SK-N-SH (cell line): ENCODE results near the gene DTX3. TPM values are rescaled to one million over a fixed set of nuclear protein-coding genes. Genes with fewer than 3 reads are reported as not detected.
"Not testable (repeated sequence)": the region's sequence is repeated elsewhere in the genome, so short reads cannot be mapped to it uniquely, and the experiment has no call there.

Experiments
- CTCF ChIA-PET: fragments of 300-600, 350-600 bp; formaldehyde crosslinking; extraction: SDS; loops from one replicate; lab custom pipeline; 2021; lab: Yijun Ruan, JAX
- POLR2A ChIA-PET: fragments of 350-600 bp; sonication (Branson Sonifier 250); formaldehyde crosslinking; extraction: SDS; loops from one replicate; lab custom pipeline; 2020; ENCODE audit warnings: antibody characterized with exemption, inconsistent platforms; lab: Yijun Ruan, JAX
- DNase-seq: peaks from one replicate; pipeline ENCODE4 v3.0.0; 2012
- H2AFZ ChIP-seq: fragments of 200-600 bp; sonication (generic); 2 replicates; pipeline ENCODE4 v1.8.1; 2016; ENCODE audit warnings: antibody characterized with exemption, mild to moderate bottlenecking, low read depth
- H3F3A ChIP-seq: fragments of 200-600 bp; sonication (generic); replicated peaks from 2 replicates; pipeline ENCODE3; 2016; ENCODE audit warnings: antibody characterized with exemption, mild to moderate bottlenecking; ENCODE audit not compliant: insufficient read depth
- H3K27ac ChIP-seq, 2 experiments: fragments of 200-500 bp in 1 of 2; fragments of 200-600 bp in 1 of 2; sonication (Bioruptor generic) in 1 of 2; sonication (generic), shearing (Covaris generic) in 1 of 2; 2 replicates each; pipeline versions ENCODE4 v1.5.1 to v1.6.1; 2014 to 2016; ENCODE audit warnings: low read depth in 2 of 2, inconsistent platforms in 1 of 2, low read length in 1 of 2, mild to moderate bottlenecking in 1 of 2, mixed read lengths in 1 of 2
- H3K27me3 ChIP-seq: fragments of 200-600 bp; sonication (generic), shearing (Covaris generic); 2 replicates; pipeline ENCODE4 v1.6.1; 2016; ENCODE audit warnings: mixed run types; ENCODE audit not compliant: insufficient read depth
- H3K36me3 ChIP-seq, 2 experiments: fragments of 200-500 bp in 1 of 2; fragments of 200-600 bp in 1 of 2; sonication (Bioruptor generic) in 1 of 2; sonication (generic) in 1 of 2; replicated peaks in 1 of 2; 2 replicates each; pipeline versions ENCODE3 to v1.5.1; 2014 to 2016; ENCODE audit warnings: low read length in 1 of 2, mild to moderate bottlenecking in 1 of 2; ENCODE audit not compliant: insufficient read depth in 2 of 2, control insufficient read depth in 1 of 2
- H3K4me1 ChIP-seq, 2 experiments: fragments of 200-500 bp in 1 of 2; fragments of 200-600 bp in 1 of 2; sonication (Bioruptor generic) in 1 of 2; sonication (generic), shearing (Covaris generic) in 1 of 2; 2 replicates each; pipeline versions ENCODE4 v1.5.1 to v1.6.1; 2014 to 2016; ENCODE audit warnings: low read depth in 1 of 2, low read length in 1 of 2, mixed run types in 1 of 2; ENCODE audit not compliant: insufficient read depth in 2 of 2, control insufficient read depth in 1 of 2
- H3K4me2 ChIP-seq: fragments of 200-600 bp; sonication (generic), shearing (Covaris generic); 2 replicates; pipeline ENCODE4 v1.6.1; 2017; ENCODE audit warnings: mixed run types
- H3K4me3 ChIP-seq, 2 experiments: fragments of 200-500 bp in 1 of 2; fragments of 200-600 bp in 1 of 2; sonication (Bioruptor generic) in 1 of 2; sonication (generic), shearing (Covaris generic) in 1 of 2; 2 replicates each; pipeline versions ENCODE4 v1.5.1 to v1.8.1; 2014 to 2016; ENCODE audit warnings: low read depth in 2 of 2, inconsistent platforms in 1 of 2, low read length in 1 of 2, mild to moderate bottlenecking in 1 of 2, mixed read lengths in 1 of 2, moderate library complexity in 1 of 2
- H3K79me2 ChIP-seq: fragments of 200-600 bp; sonication (generic); 2 replicates; pipeline ENCODE4 v1.8.1; 2017; ENCODE audit warnings: mild to moderate bottlenecking; ENCODE audit not compliant: insufficient read depth
- H3K9ac ChIP-seq: fragments of 200-600 bp; sonication (generic); 2 replicates; pipeline ENCODE4 v1.6.1; 2017; ENCODE audit warnings: mixed run types
- H3K9me2 ChIP-seq: fragments of 200-600 bp; sonication (generic); 2 replicates; pipeline ENCODE4 v1.6.1; 2017; ENCODE audit warnings: mixed run types
- H3K9me3 ChIP-seq: fragments of 200-600 bp; sonication (generic); 2 replicates; pipeline ENCODE4 v1.6.1; 2017; ENCODE audit warnings: mixed run types, mild to moderate bottlenecking, moderate library complexity
- H4K20me1 ChIP-seq: fragments of 200-600 bp; sonication (generic); 2 replicates; pipeline ENCODE4 v1.6.1; 2017; ENCODE audit warnings: mild to moderate bottlenecking, mixed run types; ENCODE audit not compliant: insufficient read depth
- CHD2 ChIP-seq: fragments of 150-350 bp; IDR thresholded peaks from 2 replicates; pipeline ENCODE4 v1.6.1; 2018; ENCODE audit warnings: low read length; ENCODE audit not compliant: partially characterized antibody
- EP300 ChIP-seq, 2 experiments: IDR thresholded peaks; 2 replicates each; pipeline versions ENCODE4 v1.4.0 to v1.6.1; 2012; ENCODE audit warnings: borderline replicate concordance in 1 of 2, low read depth in 1 of 2, low read length in 1 of 2
- FOSL2 ChIP-seq: IDR thresholded peaks from 2 replicates; pipeline ENCODE4 v1.4.0; 2012; ENCODE audit warnings: low read depth, mild to moderate bottlenecking, moderate library complexity, borderline replicate concordance
- FOXJ3 ChIP-seq: sonication (generic); formaldehyde crosslinking; IDR thresholded peaks from 2 replicates; pipeline ENCODE4 v1.5.1; 2020; ENCODE audit warnings: mild to moderate bottlenecking, missing genetic modification reagents
- FOXM1 ChIP-seq: IDR thresholded peaks from 2 replicates; pipeline ENCODE4 v1.4.0; 2012; ENCODE audit warnings: low read depth, mild to moderate bottlenecking
- GABPA ChIP-seq: IDR thresholded peaks from 2 replicates; pipeline ENCODE4 v1.4.0; 2012; ENCODE audit warnings: low read depth, mild to moderate bottlenecking
- MEF2A ChIP-seq: IDR thresholded peaks from 2 replicates; pipeline ENCODE4 v1.4.0; 2012; ENCODE audit warnings: low read depth, borderline replicate concordance
- MXI1 ChIP-seq: IDR thresholded peaks from 2 replicates; pipeline ENCODE4 v1.6.1; 2012; ENCODE audit warnings: mild to moderate bottlenecking, low read depth, low read length, improper control_type of control experiment
- NFIC ChIP-seq: IDR thresholded peaks from 2 replicates; pipeline ENCODE4 v1.4.0; 2012; ENCODE audit warnings: borderline replicate concordance
- NRF1 ChIP-seq: IDR thresholded peaks from 2 replicates; pipeline ENCODE4 v1.6.1; 2012; ENCODE audit warnings: low read depth, mild to moderate bottlenecking, low read length
- POLR2AphosphoS5 ChIP-seq: IDR thresholded peaks from 2 replicates; pipeline ENCODE4 v1.6.1; 2012; ENCODE audit warnings: low read depth, low read length
- REST ChIP-seq: IDR thresholded peaks from 2 replicates; pipeline ENCODE4 v1.6.1; 2012; ENCODE audit warnings: mild to moderate bottlenecking, low read depth, low read length, moderate library complexity
- TAF1 ChIP-seq: IDR thresholded peaks from 2 replicates; pipeline ENCODE4 v1.6.1; 2012; ENCODE audit warnings: low read depth, mild to moderate bottlenecking, low read length, moderate library complexity, borderline replicate concordance
- TEAD4 ChIP-seq: IDR thresholded peaks from 2 replicates; pipeline ENCODE4 v1.4.0; 2012; ENCODE audit warnings: mild to moderate bottlenecking, borderline replicate concordance; ENCODE audit not compliant: insufficient read depth
- USF1 ChIP-seq: IDR thresholded peaks from 2 replicates; pipeline ENCODE4 v1.4.0; 2012; ENCODE audit warnings: low read depth, borderline replicate concordance
- WGBS: methylation state at CpG from one replicate; pipeline ENCODE4 v1.1.6; 2017; ENCODE audit warnings: low lambda C conversion rate; 5-methylcytosine and 5-hydroxymethylcytosine counted together
- polyA plus RNA-seq, 3 experiments: library from polyadenylated mRNA; depleted of rRNA; stranded (reverse); fragments of >200 nt; gene quantifications; 2 replicates each; pipeline ENCODE4 v1.2.3, GENCODE V29; 2012
- TF ChIP-seq, protein P1 (sequence below): IDR thresholded peaks from 2 replicates; pipeline ENCODE4; 2012

DTX3 gene
- polyA plus RNA-seq, 1 of the 3 experiments (the other 2 are of a cell fraction), result 61.2 TPM

- Histone ChIP-seq H3K9me2 (no peaks in the 10 kb centered on the region), H3K4me1 (peaks cover 0 to 13% of the 10 kb centered on the region in 2 experiments; a peak in 1 of 4 replicates), H3F3A (peaks cover 4% of the 10 kb centered on the region), H2AFZ (no peak overlapping the region), H3K9ac (no peak overlapping the region), H3K4me2 (no peak overlapping the region), H3K9me3 (no peaks in the 10 kb centered on the region), H3K36me3 (peaks cover 0 to 32% of the 10 kb centered on the region in 2 experiments), H3K27ac (no peak overlapping the region), H3K4me3 (no peak overlapping the region), H3K79me2 (no peaks in the 10 kb centered on the region), H3K27me3 (no peaks in the 10 kb centered on the region), H4K20me1 (no peaks in the 10 kb centered on the region)
- DNase-seq, result no peak
- 83% methylated on average over 10 of the region's 11 CpGs for WGBS
- CTCF ChIA-PET, result interaction anchor here (11.0 kb wide), 1 partner anchor 35 kb away, joined by 298 read pairs; no protein-coding TSS in a partner anchor
- no peak for TF ChIP-seq EP300 (IDR thresholded peaks at IDR 0.05; ENCODE audit: borderline replicate concordance in 1 of 2, low read depth in 1 of 2, low read length in 1 of 2)
- TF ChIP-seq POLR2AphosphoS5, result no peak
- TF ChIP-seq TAF1, result no peak
- no peak for TF ChIP-seq USF1
- no peak for TF ChIP-seq NRF1
- TF ChIP-seq NFIC, result no peak
- TF ChIP-seq GABPA, result no peak
- no peak for TF ChIP-seq MEF2A
- POLR2A ChIA-PET, result no interaction called here
These were observed 13.3 kb downstream of the DTX3 start for GRCh38 chr12:57617942-57618341.

DNA sequence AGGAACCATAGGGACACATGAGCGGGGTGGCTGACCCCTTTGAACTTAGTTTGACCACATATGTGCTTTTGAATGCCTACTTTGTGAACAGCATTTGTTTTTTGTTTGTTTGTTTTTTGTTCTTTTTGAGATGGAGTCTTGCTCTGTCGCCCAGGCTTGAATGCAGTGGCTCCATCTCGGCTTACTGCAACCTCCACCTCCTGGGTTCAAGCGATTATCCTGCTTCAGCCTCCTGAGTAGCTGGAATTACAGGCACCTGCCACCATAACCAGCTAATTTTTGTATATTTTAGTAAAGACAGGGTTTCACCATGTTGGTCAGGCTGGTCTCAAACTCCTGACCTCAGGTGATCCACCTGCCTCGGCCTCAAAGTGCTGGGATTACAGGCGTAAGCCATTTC lies 13.8 kb downstream of the DTX3 start:
- H3K27ac ChIP-seq, H3K4me3 ChIP-seq, H4K20me1 ChIP-seq, POLR2A ChIA-PET, H3K9me3 ChIP-seq, H3K27me3 ChIP-seq, H3K4me2 ChIP-seq, H3K9ac ChIP-seq, H3K9me2 ChIP-seq, H3F3A ChIP-seq, H2AFZ ChIP-seq, H3K79me2 ChIP-seq, DNase-seq: not testable (repeated sequence)
- CTCF ChIA-PET, result interaction anchor here (5.9 to 11.0 kb wide), 2 partner anchors 14 to 36 kb away, joined by 80 to 298 read pairs; partner anchors contain the start of gene B4GALNT1
- peaks cover 0 to 29% of the 10 kb centered on the region in 2 experiments for H3K36me3 ChIP-seq
- WGBS, result 96% methylated on average over 6 of the region's 6 CpGs
- peaks cover 0 to 11% of the 10 kb centered on the region in 2 experiments; a peak in 1 of 4 replicates for H3K4me1 ChIP-seq

- Histone ChIP-seq H3K9me3 (no peaks in the 10 kb centered on the region), H3K36me3 (peaks cover 0 to 28% of the 10 kb centered on the region in 2 experiments), H3K27ac (no peak overlapping the region), H3K4me2 (no peak overlapping the region), H3K79me2 (no peaks in the 10 kb centered on the region), H3K9ac (no peak overlapping the region), H3K4me1 (peaks cover 0 to 8% of the 10 kb centered on the region in 2 experiments; a peak in 1 of 4 replicates), H2AFZ (no peak overlapping the region), H3K9me2 (no peaks in the 10 kb centered on the region), H3F3A (peaks cover 4% of the 10 kb centered on the region), H4K20me1 (no peaks in the 10 kb centered on the region), H3K27me3 (no peaks in the 10 kb centered on the region), H3K4me3 (no peak overlapping the region)
- no peak for DNase-seq
- WGBS, result 94% methylated on average over 16 of the region's 16 CpGs
- CTCF ChIA-PET, result interaction anchor here (2.4 to 11.0 kb wide), 5 partner anchors 9 to 117 kb away, joined by 11 to 298 read pairs (median 45); partner anchors contain the start of genes ARHGEF25, B4GALNT1 and PIP4K2C
- POLR2A ChIA-PET, result interaction anchor here (0.8 to 1.1 kb wide), 2 partner anchors 11 to 14 kb away, joined by 3 read pairs; no protein-coding TSS in a partner anchor
- no peak for TF ChIP-seq MXI1
- TF ChIP-seq FOXJ3 (CRISPR knock-in tag), result no peak
- TF ChIP-seq FOXM1, result no peak
- TF ChIP-seq, protein P1, sequence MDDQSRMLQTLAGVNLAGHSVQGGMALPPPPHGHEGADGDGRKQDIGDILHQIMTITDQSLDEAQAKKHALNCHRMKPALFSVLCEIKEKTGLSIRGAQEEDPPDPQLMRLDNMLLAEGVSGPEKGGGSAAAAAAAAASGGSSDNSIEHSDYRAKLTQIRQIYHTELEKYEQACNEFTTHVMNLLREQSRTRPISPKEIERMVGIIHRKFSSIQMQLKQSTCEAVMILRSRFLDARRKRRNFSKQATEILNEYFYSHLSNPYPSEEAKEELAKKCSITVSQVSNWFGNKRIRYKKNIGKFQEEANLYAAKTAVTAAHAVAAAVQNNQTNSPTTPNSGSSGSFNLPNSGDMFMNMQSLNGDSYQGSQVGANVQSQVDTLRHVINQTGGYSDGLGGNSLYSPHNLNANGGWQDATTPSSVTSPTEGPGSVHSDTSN, result no peak
- TF ChIP-seq REST, result no peak
- TF ChIP-seq FOSL2, result no peak
- TF ChIP-seq TEAD4, result no peak
- no peak for TF ChIP-seq EP300 (IDR thresholded peaks at IDR 0.05; ENCODE audit: borderline replicate concordance in 1 of 2, low read depth in 1 of 2, low read length in 1 of 2)
- no peak for TF ChIP-seq CHD2
- no peak for TF ChIP-seq POLR2AphosphoS5
These were observed 14.4 kb downstream of the DTX3 start for GRCh38 chr12:57618966-57619433.
